AG08396 (cell line): ENCODE data around the gene VTCN1.
"Not testable (repeated sequence)": the region's sequence is repeated elsewhere in the genome, so short reads cannot be mapped to it uniquely, and the experiment has no call there.

ENCODE experiments used
- DNase-seq: peaks from one replicate; pipeline ENCODE4 v3.0.0; 2012; ENCODE audit warnings: low spot score, mixed read lengths

The VTCN1 gene

GRCh38 chr1:117122330-117123025, 88.2 kb downstream of the VTCN1 start:
- DNase-seq, result no peak

GRCh38 chr1:117121589-117122329, 89.0 kb downstream of the VTCN1 start, which contains the start of gene TRIM45:
TSS of gene TRIM45 (minus strand) at chr1:117121749. CDS start at chr1:117121201, 548 bp downstream.
- peak; percentile 94 for DNase-seq

GRCh38 chr1:117120774-117121588, 89.7 kb downstream of the VTCN1 start:
- no peak for DNase-seq

GRCh38 chr1:117119144-117119543, 91.6 kb downstream of the VTCN1 start:
- DNase-seq, result not testable (repeated sequence)

- DNase-seq, result no peak
Observed at GRCh38 chr1:117118137-117118536, 92.6 kb downstream of the VTCN1 start.

- DNase-seq, result no peak
Observed at GRCh38 chr1:117117697-117118096, 93.0 kb downstream of the VTCN1 start.

- DNase-seq, result no peak
Observed at GRCh38 chr1:117116784-117117130, 94.0 kb downstream of the VTCN1 start.

GRCh38 chr1:117116090-117116783, 94.5 kb downstream of the VTCN1 start:
- no peak for DNase-seq

- DNase-seq, result no peak
Observed at GRCh38 chr1:117114877-117115276, 95.8 kb downstream of the VTCN1 start.

- no peak for DNase-seq
Observed at GRCh38 chr1:117113199-117113598, 97.5 kb downstream of the VTCN1 start.

- no peak for DNase-seq
Observed at GRCh38 chr1:117112047-117112717, 98.5 kb downstream of the VTCN1 start.

- DNase-seq, result no peak
Observed at GRCh38 chr1:117110774-117111173, 100.0 kb downstream of the VTCN1 start.

GRCh38 chr1:117107364-117107763, 103.4 kb downstream of the VTCN1 start:
- DNase-seq, result no peak

GRCh38 chr1:117106478-117106877, 104.2 kb downstream of the VTCN1 start:
- DNase-seq, result no peak

- no peak for DNase-seq
Observed at GRCh38 chr1:117105722-117106121, 105.0 kb downstream of the VTCN1 start.

GRCh38 chr1:117104986-117105385, 105.7 kb downstream of the VTCN1 start:
- no peak for DNase-seq

- not testable (repeated sequence) for DNase-seq
Observed at GRCh38 chr1:117101858-117102257, 108.9 kb downstream of the VTCN1 start.

GRCh38 chr1:117101334-117101733, 109.4 kb downstream of the VTCN1 start:
- no peak for DNase-seq

- no peak for DNase-seq
Observed at GRCh38 chr1:117098287-117098890, 112.3 kb downstream of the VTCN1 start.

GRCh38 chr1:117097443-117097842, 113.3 kb downstream of the VTCN1 start:
- DNase-seq, result no peak

- DNase-seq, result no peak
Observed at GRCh38 chr1:117096951-117097408, 113.7 kb downstream of the VTCN1 start.
